Measurements from ENCODE around the gene WDTC1. TPM values are rescaled to one million over a fixed set of nuclear protein-coding genes. Genes with fewer than 3 reads are reported as not detected.
"Not testable (repeated sequence)": the region's sequence is repeated elsewhere in the genome, so short reads cannot be mapped to it uniquely, and the experiment has no call there.

WDTC1 gene
- total RNA-seq, 1 experiment from 2014 or later, result 20.1 TPM

- TF ChIP-seq, protein P1, sequence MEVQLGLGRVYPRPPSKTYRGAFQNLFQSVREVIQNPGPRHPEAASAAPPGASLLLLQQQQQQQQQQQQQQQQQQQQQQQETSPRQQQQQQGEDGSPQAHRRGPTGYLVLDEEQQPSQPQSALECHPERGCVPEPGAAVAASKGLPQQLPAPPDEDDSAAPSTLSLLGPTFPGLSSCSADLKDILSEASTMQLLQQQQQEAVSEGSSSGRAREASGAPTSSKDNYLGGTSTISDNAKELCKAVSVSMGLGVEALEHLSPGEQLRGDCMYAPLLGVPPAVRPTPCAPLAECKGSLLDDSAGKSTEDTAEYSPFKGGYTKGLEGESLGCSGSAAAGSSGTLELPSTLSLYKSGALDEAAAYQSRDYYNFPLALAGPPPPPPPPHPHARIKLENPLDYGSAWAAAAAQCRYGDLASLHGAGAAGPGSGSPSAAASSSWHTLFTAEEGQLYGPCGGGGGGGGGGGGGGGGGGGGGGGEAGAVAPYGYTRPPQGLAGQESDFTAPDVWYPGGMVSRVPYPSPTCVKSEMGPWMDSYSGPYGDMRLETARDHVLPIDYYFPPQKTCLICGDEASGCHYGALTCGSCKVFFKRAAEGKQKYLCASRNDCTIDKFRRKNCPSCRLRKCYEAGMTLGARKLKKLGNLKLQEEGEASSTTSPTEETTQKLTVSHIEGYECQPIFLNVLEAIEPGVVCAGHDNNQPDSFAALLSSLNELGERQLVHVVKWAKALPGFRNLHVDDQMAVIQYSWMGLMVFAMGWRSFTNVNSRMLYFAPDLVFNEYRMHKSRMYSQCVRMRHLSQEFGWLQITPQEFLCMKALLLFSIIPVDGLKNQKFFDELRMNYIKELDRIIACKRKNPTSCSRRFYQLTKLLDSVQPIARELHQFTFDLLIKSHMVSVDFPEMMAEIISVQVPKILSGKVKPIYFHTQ (CRISPR knock-in tag; IDR thresholded peaks at IDR 0.05), result no peak
- TF ChIP-seq, protein P2, sequence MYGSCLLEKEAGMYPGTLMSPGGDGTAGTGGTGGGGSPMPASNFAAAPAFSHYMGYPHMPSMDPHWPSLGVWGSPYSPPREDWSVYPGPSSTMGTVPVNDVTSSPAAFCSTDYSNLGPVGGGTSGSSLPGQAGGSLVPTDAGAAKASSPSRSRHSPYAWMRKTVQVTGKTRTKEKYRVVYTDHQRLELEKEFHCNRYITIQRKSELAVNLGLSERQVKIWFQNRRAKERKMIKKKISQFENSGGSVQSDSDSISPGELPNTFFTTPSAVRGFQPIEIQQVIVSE (CRISPR knock-in tag; IDR thresholded peaks at IDR 0.05; ENCODE audit: borderline replicate concordance), result no peak
- TF ChIP-seq JAZF1 (CRISPR knock-in tag; IDR thresholded peaks at IDR 0.05) (no peak), SMAD4 (CRISPR knock-in tag; IDR thresholded peaks at IDR 0.05) (no peak), ZNF219 (CRISPR knock-in tag; IDR thresholded peaks at IDR 0.05; ENCODE audit: borderline replicate concordance) (no peak)
- TF ChIP-seq, protein P3, sequence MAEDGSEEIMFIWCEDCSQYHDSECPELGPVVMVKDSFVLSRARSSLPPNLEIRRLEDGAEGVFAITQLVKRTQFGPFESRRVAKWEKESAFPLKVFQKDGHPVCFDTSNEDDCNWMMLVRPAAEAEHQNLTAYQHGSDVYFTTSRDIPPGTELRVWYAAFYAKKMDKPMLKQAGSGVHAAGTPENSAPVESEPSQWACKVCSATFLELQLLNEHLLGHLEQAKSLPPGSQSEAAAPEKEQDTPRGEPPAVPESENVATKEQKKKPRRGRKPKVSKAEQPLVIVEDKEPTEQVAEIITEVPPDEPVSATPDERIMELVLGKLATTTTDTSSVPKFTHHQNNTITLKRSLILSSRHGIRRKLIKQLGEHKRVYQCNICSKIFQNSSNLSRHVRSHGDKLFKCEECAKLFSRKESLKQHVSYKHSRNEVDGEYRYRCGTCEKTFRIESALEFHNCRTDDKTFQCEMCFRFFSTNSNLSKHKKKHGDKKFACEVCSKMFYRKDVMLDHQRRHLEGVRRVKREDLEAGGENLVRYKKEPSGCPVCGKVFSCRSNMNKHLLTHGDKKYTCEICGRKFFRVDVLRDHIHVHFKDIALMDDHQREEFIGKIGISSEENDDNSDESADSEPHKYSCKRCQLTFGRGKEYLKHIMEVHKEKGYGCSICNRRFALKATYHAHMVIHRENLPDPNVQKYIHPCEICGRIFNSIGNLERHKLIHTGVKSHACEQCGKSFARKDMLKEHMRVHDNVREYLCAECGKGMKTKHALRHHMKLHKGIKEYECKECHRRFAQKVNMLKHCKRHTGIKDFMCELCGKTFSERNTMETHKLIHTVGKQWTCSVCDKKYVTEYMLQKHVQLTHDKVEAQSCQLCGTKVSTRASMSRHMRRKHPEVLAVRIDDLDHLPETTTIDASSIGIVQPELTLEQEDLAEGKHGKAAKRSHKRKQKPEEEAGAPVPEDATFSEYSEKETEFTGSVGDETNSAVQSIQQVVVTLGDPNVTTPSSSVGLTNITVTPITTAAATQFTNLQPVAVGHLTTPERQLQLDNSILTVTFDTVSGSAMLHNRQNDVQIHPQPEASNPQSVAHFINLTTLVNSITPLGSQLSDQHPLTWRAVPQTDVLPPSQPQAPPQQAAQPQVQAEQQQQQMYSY (CRISPR knock-in tag; IDR thresholded peaks at IDR 0.05), result no peak
- TF ChIP-seq, protein P4, sequence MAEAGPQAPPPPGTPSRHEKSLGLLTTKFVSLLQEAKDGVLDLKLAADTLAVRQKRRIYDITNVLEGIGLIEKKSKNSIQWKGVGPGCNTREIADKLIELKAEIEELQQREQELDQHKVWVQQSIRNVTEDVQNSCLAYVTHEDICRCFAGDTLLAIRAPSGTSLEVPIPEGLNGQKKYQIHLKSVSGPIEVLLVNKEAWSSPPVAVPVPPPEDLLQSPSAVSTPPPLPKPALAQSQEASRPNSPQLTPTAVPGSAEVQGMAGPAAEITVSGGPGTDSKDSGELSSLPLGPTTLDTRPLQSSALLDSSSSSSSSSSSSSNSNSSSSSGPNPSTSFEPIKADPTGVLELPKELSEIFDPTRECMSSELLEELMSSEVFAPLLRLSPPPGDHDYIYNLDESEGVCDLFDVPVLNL (CRISPR knock-in tag; IDR thresholded peaks at IDR 0.05; ENCODE audit: borderline replicate concordance, low read depth), result no peak
These were observed 14.3 kb upstream of the WDTC1 start (continued) for GRCh38 chr1:27220096-27220495.

GRCh38 chr1:27220702-27221497 is 13.5 kb upstream of the WDTC1 start:
- DNase-seq (ENCODE audit: low spot score); H3K27ac Mint-ChIP-seq; H3K4me3 Mint-ChIP-seq; H3K36me3 Mint-ChIP-seq; H3K27me3 Mint-ChIP-seq (ENCODE audit: low read depth); CTCF ChIA-PET; ATAC-seq; H3K4me1 Mint-ChIP-seq; POLR2A ChIA-PET; H3K9me3 Mint-ChIP-seq: not testable (repeated sequence)

DNA sequence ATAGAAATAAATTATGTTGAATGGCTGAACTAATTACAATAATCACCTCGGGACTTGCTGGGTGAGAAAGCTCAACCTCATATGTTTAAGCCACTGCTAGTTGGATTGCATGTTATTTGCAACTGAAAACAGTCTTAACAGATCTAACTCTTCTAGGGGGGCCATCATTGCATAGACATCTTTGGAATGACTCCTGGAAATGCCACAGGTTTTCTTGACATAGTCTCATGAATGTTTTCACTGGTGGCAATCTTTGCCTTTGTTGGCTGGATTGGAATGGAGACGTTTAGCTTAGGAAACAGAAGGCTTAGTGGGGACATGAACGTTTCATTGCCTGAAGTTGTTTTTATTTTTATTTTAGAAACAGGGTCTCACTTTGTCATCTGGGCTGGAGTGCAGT is 8.8 kb upstream of the WDTC1 start:
- Mint-ChIP-seq H3K4me1 (no peaks in the 10 kb centered on the region), H3K36me3 (no peaks in the 10 kb centered on the region), H3K4me3 (no peak overlapping the region), H3K27me3 (ENCODE audit: low read depth) (no peaks in the 10 kb centered on the region), H3K27ac (no peak overlapping the region), H3K9me3 (peaks cover 3% of the 10 kb centered on the region; the same call in 1 of the 2 replicates)
- ChIA-PET CTCF (interaction anchor here (0.6 to 1.1 kb wide), 6 partner anchors 28 to 232 kb away, joined by 3 to 5 read pairs (median 4); partner anchors contain the start of gene TRNP1), POLR2A (interaction anchor here (0.6 kb wide), 1 partner anchor 12 kb away, joined by 5 read pairs; no protein-coding TSS in a partner anchor)
- ATAC-seq (no peak), DNase-seq (ENCODE audit: low spot score) (no peak)
- no peak for TF ChIP-seq SMAD4 (CRISPR knock-in tag; IDR thresholded peaks at IDR 0.05)
- TF ChIP-seq ETV6 (CRISPR knock-in tag; IDR thresholded peaks at IDR 0.05), result no peak
- no peak for TF ChIP-seq AFF4 (CRISPR knock-in tag; IDR thresholded peaks at IDR 0.05; ENCODE audit: borderline replicate concordance)
- TF ChIP-seq, protein P5, sequence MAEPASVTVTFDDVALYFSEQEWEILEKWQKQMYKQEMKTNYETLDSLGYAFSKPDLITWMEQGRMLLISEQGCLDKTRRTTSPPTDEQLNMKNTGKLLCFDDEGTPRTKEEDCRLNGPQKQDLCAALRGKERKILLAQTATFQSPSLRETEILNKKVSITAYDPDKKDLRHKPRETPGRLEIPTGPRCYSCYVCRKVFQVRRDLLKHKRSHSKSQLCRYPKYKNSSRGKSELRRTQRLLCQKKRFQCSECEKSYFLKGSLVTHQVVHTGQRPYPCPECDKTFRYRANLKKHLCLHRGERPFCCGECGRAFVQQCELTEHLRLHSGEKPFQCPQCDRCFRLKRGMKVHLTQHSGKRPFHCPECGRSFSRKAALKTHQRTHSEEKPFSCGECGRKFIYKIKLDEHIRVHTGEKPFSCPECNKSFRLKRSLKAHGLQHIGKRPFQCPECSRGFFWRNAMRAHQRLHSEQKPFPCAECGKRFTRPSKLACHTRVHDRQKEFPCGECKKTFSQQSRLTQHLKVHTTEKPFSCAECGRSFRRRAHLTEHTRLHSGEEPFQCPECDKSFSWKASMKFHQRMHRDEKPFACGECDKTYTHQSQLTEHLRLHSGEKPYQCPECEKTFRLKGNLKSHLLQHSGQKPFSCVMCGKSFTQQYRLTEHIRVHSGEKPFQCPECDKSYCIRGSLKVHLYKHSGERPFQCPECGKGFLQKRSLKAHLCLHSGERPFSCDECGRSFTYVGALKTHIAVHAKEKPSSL (CRISPR knock-in tag; conservative IDR thresholded peaks at IDR 0.05), result no peak
- TF ChIP-seq KAT7 (CRISPR knock-in tag; IDR thresholded peaks at IDR 0.05; ENCODE audit: borderline replicate concordance), result no peak
- no peak for TF ChIP-seq SP1 (CRISPR knock-in tag; conservative IDR thresholded peaks at IDR 0.05)
- TF ChIP-seq STAT6 (CRISPR knock-in tag; conservative IDR thresholded peaks at IDR 0.05; ENCODE audit: low read depth), result no peak
